Cortex of kidney (tissue), 1 donor: ENCODE measurements around the gene PCDH19.

ENCODE experiments used
- DNase-seq: peaks from one replicate; lab custom pipeline; 2025; lab: John Stamatoyannopoulos, UW

PCDH19 gene

DNA sequence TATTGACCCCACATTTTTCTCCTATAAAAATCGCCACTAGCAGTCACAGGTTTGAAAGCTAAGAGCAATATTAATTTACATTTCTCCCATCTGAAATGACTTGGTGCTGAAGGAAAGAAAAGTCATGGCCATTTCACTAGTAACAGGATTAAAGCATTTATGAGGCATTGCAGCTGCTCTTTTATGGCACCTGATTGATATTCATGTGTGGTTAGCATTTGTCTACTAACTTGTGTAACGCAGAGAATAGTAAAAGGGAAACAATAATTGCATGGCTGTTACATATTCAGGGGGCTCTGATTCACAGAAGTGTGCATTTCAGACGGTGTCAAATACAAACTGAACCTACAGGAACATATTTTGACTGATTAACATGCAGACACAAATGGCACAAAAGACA lies 5.2 kb downstream of the PCDH19 start:
- DNase-seq, result no peak

DNA sequence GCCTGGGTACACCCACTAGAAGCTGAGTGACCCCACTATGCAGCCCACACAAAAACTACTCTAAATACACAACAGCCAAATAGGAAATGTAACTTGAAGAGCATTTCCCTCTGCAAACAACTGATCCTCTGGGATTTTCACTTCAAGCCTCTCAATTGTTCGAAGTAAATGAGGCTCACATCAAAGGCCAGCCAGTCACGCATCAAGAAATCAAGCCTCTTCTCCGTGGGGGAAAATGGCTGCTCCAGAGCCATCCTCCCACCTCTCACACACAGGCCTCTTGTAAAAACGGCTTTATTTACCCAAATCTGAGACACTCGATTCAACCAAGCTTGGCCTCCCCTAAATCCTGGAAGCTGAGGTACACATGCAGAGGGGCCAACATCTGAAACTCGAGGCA lies 14.3 kb downstream of the PCDH19 start:
- DNase-seq, result no peak

DNA sequence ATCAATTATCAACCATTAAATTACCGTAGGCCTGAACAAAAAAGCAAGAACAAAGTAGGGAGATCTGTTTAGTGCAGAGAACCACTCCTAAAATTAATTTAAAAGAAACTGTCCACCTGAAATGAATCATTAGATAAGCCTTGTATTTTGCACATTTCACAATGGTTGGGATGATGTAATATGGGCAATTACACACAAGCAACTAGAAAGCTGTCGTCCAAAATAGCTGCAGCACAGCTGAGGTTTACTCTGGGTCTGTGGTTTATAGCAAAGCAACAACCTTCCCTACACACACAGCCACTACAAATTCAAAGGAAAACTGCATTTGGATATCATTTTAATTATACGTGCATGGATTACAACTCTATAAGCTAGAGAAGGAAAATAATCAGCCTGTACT lies 28.5 kb downstream of the PCDH19 start:
- DNase-seq, result no peak

DNA sequence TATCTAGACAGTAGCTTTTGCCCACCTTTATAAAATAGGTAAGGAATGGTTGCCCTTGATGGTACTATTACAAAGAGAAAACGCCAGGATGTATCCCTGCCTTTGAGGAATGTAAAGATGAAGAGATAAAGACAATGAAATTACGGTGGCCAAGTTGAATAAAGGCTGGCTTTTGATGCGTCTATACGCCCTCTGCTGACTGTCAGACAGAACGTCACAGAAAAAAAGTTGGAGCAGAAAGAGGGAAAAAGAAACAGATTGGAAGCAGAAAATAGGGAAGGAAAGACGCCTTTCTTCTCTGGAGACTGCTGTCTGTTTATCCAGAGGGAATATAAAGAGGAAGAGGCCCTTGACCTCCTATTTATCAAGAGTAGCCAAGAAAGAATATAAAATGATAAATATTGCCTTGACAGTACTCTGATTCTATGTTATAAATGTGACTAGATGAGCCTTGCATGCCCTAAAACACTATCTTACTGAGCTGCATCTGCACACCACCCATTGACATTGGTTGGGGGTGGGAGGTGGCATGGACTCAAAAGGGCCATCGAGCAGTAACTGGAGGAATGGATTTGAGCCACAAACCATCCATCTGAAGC lies 30.6 kb downstream of the PCDH19 start:
- DNase-seq, result no peak

DNA sequence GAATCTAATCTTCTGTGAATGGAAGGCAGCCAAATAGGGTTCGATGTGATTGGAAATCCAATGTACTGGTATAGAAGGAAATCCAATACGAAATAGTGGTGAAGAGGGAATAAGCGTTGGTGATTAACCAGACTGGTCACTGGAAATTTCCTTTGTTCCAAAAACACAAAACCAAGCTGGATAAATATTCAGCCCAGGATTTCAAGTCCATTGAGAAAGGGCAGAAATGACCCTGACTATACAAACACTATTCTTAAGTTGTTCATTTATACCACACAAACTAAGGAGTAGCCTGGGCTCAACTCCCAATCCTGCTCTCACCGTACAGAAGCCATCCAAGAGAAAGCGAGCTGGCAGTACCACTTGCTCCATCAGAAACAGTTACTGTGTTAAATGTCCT lies 32.2 kb downstream of the PCDH19 start:
- DNase-seq, result no peak

DNA sequence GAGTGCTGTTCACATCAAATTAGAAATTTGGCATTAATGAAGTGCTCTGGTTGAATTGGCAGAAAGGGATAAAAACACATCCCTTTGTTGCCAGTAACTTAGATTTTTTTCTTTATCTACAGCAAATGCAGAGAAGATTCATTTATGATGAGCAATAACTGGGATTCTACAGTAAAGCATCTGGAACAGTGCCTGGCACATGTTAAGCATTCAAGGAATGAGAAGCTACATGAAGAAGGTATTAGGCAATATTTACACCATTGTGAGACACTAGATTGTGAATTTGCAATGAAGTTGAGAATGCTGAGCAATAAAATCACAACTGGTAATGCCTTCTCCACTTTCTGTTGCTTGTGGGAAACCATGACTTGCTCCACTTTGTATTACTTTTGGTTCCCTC lies 33.5 kb downstream of the PCDH19 start:
- DNase-seq, result no peak

GRCh38 chrX:100373673-100374072 lies 36.4 kb downstream of the PCDH19 start:
- DNase-seq, result no peak

DNA sequence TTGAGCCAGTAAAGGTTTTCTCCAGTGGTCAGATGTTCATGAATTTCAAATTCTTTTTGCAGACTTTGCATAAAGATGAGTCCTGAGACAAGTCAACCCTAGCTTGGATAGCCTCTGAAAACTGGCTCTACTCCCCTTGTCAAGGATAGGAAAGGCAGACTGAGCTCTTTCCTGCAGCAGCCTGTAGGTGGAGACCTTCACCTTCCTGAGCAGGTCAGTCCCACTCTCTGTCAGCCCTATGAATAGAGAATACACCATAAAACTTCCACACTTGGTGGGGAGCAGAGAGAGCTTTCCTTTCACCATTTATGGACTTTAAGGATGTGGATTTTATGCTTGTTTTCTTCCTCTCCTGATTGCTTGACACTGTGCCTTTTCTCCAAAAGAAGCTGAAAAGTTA lies 41.9 kb downstream of the PCDH19 start:
- no peak for DNase-seq

DNA sequence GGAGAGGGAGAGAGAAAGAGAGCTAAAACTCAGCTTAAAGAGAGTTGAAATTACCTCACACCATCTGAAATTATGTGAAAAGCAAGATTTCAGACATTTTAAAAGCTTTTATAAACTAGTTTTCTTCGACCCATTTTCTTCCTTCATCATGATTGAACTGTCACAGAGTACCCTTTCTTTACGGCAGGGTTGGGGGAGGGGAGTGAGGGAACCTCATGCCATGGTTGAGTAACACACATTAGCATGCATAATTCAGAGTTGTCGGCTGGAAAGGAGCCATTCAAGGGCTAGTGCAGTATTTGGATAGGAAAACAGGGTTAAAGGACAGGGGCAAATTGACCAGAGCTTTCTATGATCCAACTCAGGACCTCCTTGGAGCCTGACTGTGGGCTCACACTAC lies 46.2 kb downstream of the PCDH19 start:
- DNase-seq, result no peak

DNA sequence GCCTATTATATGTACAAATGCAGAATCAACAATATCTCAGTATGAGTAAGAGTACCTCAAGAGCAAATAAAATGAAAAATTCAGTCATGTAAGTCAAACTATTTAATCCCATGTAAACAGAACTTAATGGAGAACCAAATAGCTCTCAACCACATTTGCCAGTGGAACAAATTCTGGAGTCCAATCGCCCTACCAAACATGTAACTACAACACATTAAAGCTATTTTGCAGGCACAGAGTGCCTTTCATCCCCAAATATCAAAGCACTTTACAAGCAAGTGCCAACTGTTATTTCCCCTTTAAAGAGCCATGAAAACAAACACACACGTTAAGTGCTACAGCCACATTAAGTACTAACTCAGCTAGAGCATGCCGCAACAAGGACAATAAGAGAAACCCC lies 51.3 kb downstream of the PCDH19 start:
- no peak for DNase-seq

GRCh38 chrX:100356351-100356896 lies 53.6 kb downstream of the PCDH19 start:
- no peak for DNase-seq

GRCh38 chrX:100355680-100356079 lies 54.4 kb downstream of the PCDH19 start:
- DNase-seq, result no peak

- DNase-seq, result no peak
These were observed 56.7 kb downstream of the PCDH19 start for GRCh38 chrX:100353326-100353725.

- no peak for DNase-seq
These were observed 59.2 kb downstream of the PCDH19 start for GRCh38 chrX:100350704-100351489.

DNA sequence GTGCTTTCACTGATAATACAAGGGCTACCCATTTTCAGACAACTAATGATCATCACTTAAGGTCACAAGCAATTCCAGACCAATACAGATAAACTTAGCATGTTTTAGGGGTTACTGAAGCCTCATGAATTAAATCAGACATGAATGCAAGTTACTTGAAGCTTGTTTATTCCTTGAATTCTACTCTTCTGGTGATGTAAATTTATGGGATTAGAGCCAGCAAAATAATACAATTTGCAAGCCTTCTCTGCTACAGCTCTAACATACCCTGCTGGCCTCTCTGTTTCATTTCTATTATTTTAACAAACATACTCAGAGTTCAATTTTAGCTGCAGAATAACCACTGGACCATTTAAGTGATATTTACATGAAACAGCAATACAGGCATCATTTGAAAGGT lies 60.7 kb downstream of the PCDH19 start:
- no peak for DNase-seq

DNA sequence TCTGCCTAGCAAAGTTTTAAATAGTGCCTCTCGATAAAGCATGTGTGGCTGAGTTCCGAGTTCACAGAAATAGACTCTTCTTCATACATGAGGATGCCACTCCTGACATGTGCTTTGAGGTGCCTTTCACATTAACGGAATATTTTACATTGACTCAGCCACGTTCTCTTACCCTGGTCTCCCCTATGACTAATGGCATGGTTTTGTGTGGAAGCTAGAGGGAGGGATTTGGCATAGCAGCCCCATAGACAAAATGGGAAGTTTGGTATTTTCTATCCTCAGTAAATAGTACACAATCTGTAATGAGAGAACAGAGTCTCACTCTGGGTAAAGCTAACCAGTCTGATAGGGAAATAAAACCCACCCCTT lies 68.9 kb downstream of the PCDH19 start:
- DNase-seq, result no peak

DNA sequence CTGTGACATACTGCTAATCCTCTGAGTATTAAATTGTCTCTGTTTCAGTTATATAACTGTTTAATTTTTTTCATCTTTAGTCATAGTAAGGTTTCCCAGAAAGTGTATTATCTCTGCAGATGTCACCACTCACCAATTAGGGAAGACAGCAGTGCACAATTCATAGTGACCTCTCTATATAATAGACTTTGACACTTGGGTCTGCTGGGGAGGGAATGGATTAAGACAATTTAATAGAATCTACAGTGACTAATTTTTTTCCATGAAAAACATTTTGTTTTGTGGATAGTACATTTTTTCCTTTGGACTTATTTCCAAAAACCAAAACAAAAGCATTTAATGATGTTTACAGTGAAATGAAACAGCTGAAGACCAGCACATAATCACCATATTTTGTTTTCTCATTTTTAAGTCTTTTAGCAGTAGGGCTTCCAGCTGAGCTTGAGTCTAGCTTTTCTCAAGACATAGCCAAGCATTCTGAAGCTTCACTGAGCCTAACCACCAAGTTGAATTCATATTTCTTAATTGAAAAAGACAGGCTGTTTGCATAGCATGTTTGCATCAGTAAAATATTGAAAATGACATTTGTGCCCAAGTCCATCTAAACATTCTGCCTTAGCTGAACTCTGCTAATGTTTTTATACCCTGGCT lies 69.5 kb downstream of the PCDH19 start:
- DNase-seq, result no peak

GRCh38 chrX:100328351-100328750 lies 81.7 kb downstream of the PCDH19 start:
- DNase-seq, result no peak

DNA sequence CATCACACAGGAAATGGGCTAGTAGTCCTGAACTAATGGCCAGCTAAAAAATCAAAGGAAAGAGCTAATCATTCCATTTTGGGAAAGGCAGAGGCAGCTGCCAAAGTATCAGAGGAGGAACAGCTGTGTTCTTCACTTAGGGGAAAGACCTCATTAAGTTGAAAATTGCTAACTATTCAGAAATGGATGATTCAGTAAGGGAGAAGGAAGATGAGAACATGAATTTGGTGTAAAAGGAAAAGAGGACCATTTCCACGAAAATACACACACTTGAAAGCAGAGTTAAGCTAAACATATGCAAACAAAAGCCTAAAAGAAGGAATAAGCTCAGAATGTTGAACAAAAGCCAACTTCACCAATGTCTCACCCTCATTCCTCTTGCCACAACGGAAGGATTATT lies 90.4 kb downstream of the PCDH19 start:
- DNase-seq, result no peak

- DNase-seq, result no peak
These were observed 93.1 kb downstream of the PCDH19 start for GRCh38 chrX:100316987-100317386.

DNA sequence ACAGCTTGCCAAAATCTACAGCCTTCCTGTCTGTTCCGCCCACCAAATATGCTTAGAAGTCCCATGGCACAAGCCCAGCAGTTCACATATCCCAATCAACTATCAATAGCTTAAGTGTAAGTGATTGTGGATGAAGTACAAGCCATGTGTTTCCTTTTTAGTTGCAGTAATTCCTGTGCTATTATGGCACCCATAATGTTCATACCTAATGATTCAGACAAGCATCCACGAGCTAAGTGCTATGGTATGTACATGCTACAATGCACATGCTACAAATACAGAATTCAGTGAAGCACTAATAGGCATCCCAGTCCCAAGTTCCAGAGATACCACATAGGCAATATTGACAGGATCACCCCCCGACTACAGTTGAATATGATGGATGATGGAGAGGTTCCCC lies 94.5 kb downstream of the PCDH19 start:
- DNase-seq, result no peak

GRCh38 chrX:100299559-100299958 lies 110.5 kb downstream of the PCDH19 start:
- no peak for DNase-seq

GRCh38 chrX:100297728-100298127 lies 112.3 kb downstream of the PCDH19 start:
- DNase-seq, result no peak
